Right atrium auricular region (tissue), 2 donors: ENCODE data around the gene ACTR8. TPM values are rescaled to one million over a fixed set of nuclear protein-coding genes. Genes with fewer than 3 reads are reported as not detected.

Experiments used
- DNase-seq: peaks from one replicate; pipeline ENCODE4 v3.0.0-alpha.2; 2019; ENCODE audit warnings: low spot score
- H3K27ac ChIP-seq, 2 donors: fragments of 200-600 bp; sonication (generic); 1 replicate in 1 of 2; 2 replicates in 1 of 2; pipeline ENCODE4 v1.5.1; 2016 to 2019
- H3K27me3 ChIP-seq, 2 donors: fragments of 200-600 bp; sonication (generic); one replicate each; pipeline versions ENCODE4 v1.5.1 to v1.6.0; 2017 to 2019
- H3K36me3 ChIP-seq: fragments of 200-600 bp; sonication (generic); one replicate; pipeline ENCODE4 v1.5.1; 2016
- H3K4me1 ChIP-seq, 2 donors: fragments of 200-600 bp; sonication (generic); one replicate each; pipeline versions ENCODE4 v1.5.1 to v1.6.0; 2017 to 2019
- H3K4me3 ChIP-seq, 2 donors: fragments of 200-600 bp; sonication (generic); 1 replicate in 1 of 2; 2 replicates in 1 of 2; pipeline ENCODE4 v1.5.1; 2017 to 2019; ENCODE audit warnings: mild to moderate bottlenecking in 1 of 2, moderate library complexity in 1 of 2
- H3K9me3 ChIP-seq, 2 donors: fragments of 200-600 bp; sonication (generic); one replicate each; pipeline ENCODE4 v1.5.1; 2019
- total RNA-seq, 2 donors: library from RNA; depleted of rRNA; stranded (reverse); fragments of >200 nt; gene quantifications; one replicate each; pipeline ENCODE4 v1.1.0, GENCODE V29; 2016
- TF ChIP-seq, protein P1 (sequence below), 2 donors: fragments of 200-600 bp; sonication (generic); IDR thresholded peaks; one replicate each; pipeline ENCODE4 v1.5.1; 2019; ENCODE audit warnings: antibody characterized with exemption in 2 of 2

ACTR8 gene
- total RNA-seq, 2 donors from 2014 or later, result 23.7 to 24.3 TPM

DNA sequence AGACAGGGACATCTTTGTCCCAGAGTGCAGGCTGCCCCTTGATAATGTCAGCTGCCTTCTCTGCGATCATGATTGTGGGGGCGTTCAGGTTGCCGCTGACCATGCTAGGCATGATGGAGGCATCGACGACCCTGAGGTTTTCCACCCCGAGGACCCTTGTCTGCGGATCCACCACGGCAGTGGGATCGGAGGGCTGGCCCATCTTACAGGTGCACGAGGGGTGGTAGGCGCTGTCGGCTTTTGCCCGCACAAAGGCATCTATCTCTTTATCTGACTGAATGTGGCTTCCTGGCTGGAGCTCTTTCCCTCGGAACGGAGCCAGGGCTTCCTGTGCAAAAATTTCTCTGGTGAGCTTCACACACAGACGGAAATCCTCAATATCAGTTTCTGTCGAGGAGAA, 64.1 kb downstream of the ACTR8 start:
- Histone ChIP-seq H3K27me3 (no peaks in the 10 kb centered on the region), H3K36me3 (peaks cover 5% of the 10 kb centered on the region), H3K4me3 (no peak overlapping the region), H3K27ac (no peak overlapping the region), H3K9me3 (no peaks in the 10 kb centered on the region), H3K4me1 (no peaks in the 10 kb centered on the region)
- no peak for DNase-seq
- TF ChIP-seq, protein P1, sequence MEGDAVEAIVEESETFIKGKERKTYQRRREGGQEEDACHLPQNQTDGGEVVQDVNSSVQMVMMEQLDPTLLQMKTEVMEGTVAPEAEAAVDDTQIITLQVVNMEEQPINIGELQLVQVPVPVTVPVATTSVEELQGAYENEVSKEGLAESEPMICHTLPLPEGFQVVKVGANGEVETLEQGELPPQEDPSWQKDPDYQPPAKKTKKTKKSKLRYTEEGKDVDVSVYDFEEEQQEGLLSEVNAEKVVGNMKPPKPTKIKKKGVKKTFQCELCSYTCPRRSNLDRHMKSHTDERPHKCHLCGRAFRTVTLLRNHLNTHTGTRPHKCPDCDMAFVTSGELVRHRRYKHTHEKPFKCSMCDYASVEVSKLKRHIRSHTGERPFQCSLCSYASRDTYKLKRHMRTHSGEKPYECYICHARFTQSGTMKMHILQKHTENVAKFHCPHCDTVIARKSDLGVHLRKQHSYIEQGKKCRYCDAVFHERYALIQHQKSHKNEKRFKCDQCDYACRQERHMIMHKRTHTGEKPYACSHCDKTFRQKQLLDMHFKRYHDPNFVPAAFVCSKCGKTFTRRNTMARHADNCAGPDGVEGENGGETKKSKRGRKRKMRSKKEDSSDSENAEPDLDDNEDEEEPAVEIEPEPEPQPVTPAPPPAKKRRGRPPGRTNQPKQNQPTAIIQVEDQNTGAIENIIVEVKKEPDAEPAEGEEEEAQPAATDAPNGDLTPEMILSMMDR (IDR thresholded peaks at IDR 0.05), result no peak

DNA sequence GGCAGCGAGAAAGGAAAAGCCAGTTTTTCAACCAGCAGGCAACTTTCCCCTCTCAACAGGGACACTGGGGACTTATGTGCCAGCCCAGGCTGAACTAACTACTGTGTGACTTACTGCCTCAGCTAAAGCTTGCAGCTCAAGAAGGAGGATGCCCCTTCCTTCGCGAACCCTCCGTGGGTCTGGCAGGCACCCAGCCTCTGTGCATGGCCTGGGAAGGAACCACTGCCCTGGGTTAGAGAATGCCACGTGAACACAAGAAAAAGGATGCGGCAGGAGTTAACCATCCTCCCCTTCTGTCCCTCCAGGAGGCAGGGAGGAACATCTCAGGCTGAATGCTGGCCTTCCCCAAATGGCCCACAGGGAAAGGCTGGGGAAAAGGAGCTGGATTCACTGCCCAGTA, 64.7 kb downstream of the ACTR8 start:
- TF ChIP-seq, protein P1 (IDR thresholded peaks at IDR 0.05), result no peak
- Histone ChIP-seq H3K9me3 (no peaks in the 10 kb centered on the region), H3K36me3 (peaks cover 5% of the 10 kb centered on the region), H3K27ac (no peak overlapping the region), H3K27me3 (no peaks in the 10 kb centered on the region), H3K4me1 (no peaks in the 10 kb centered on the region), H3K4me3 (no peak overlapping the region)
- no peak for DNase-seq

Other genes starting within 250 kb of the ACTR8 start
- gene CHDH, start 35.7 kb downstream of the ACTR8 start, total RNA-seq, result 1 to 10 TPM; 2.2 to 10.0 TPM
- 1 to 10 TPM in 1 of 2 donors, under 1 TPM in 1; 0.83 to 1.1 TPM for gene IL17RB, start 35.6 kb downstream of the ACTR8 start, total RNA-seq
- gene SELENOK, start 9.7 kb upstream of the ACTR8 start, total RNA-seq, result 10 to 100 TPM; 67.9 to 77.0 TPM
- gene CACNA2D3, start 240.4 kb upstream of the ACTR8 start, total RNA-seq, result 10 to 100 TPM; 10.9 to 17.2 TPM